HFFc6 (cell line): Measurements from ENCODE around the gene CELF4. TPM values are rescaled to one million over a fixed set of nuclear protein-coding genes. Genes with fewer than 3 reads are reported as not detected.

Experiments used
- DNase-seq: peaks from one replicate; pipeline ENCODE4 v3.0.0-alpha.2; 2018
- H3K27ac Mint-ChIP-seq: 2 replicates; pipeline ENCODE4 v1.8.0; 2020; ENCODE audit warnings: mild to moderate bottlenecking, mixed read lengths
- H3K27me3 Mint-ChIP-seq: 2 replicates; pipeline ENCODE4 v1.8.0; 2021; ENCODE audit warnings: mild to moderate bottlenecking, moderate library complexity, mixed read lengths; ENCODE audit not compliant: insufficient read depth
- H3K36me3 Mint-ChIP-seq: 2 replicates; pipeline ENCODE4 v1.8.0; 2021; ENCODE audit warnings: low read depth, mixed read lengths
- H3K4me1 Mint-ChIP-seq: 2 replicates; pipeline ENCODE4 v1.8.0; 2020; ENCODE audit warnings: low read depth, mixed read lengths
- H3K4me3 Mint-ChIP-seq: 2 replicates; pipeline ENCODE4 v1.8.0; 2020; ENCODE audit warnings: mild to moderate bottlenecking, moderate library complexity, mixed read lengths
- H3K9me3 Mint-ChIP-seq: 2 replicates; pipeline ENCODE4 v1.8.0; 2020; ENCODE audit warnings: mild to moderate bottlenecking, mixed read lengths
- CTCF ChIP-seq: fragments of 200-600 bp; sonication (generic); IDR thresholded peaks from 2 replicates; pipeline ENCODE4 v1.5.0; 2021; ENCODE audit warnings: antibody characterized with exemption, mild to moderate bottlenecking
- total RNA-seq, 6 experiments: library from RNA; stranded (reverse); fragmentation: NEBNext Ultra II Directional; extraction: Animal tissue kit (Norgen Biotek cat#: 25700); gene quantifications; 2 replicates in 1 of 6; 3 replicates in 5 of 6; pipeline ENCODE4 v1.2.3, GENCODE V29; 2021

The CELF4 gene
- total RNA-seq, 6 experiments from 2014 or later = not detected

DNA sequence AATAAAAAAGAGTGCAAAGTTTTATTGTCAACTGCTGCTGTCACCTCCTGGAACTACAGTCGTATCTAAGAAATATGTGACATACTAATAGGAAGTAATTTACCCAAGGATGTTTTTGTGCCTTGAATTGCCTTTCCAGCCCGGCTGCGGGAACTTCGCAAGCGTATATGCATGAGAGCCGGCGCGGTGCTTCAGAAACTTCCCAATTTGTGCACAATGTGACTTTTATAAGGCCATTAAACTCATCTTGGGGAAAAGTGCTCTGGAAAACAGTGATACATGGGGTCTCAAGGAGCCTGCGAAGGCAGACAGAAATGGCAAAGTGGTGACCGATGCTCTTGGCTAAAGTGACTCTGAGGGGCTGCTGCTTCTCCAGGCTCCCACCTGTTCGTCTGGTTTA, 41.7 kb upstream of the CELF4 start:
- H3K27ac Mint-ChIP-seq = no peak overlapping the region
- H3K27me3 Mint-ChIP-seq = peaks cover 2% of the 10 kb centered on the region
- H3K9me3 Mint-ChIP-seq = peaks cover 24% of the 10 kb centered on the region
- no peak for TF ChIP-seq CTCF
- H3K4me1 Mint-ChIP-seq = no peaks in the 10 kb centered on the region
- H3K4me3 Mint-ChIP-seq = no peak overlapping the region
- H3K36me3 Mint-ChIP-seq = no peaks in the 10 kb centered on the region
- no peak for DNase-seq

GRCh38 chr18:37604032-37604431, 38.4 kb upstream of the CELF4 start:
- H3K9me3 Mint-ChIP-seq = peaks cover 24% of the 10 kb centered on the region

GRCh38 chr18:37598966-37599896, 33.6 kb upstream of the CELF4 start:
- Mint-ChIP-seq H3K4me3 (no peak overlapping the region), H3K27me3 (peaks cover 5% of the 10 kb centered on the region), H3K4me1 (no peaks in the 10 kb centered on the region), H3K9me3 (peaks cover 17% of the 10 kb centered on the region; the same call in 1 of the 2 replicates), H3K27ac (no peak overlapping the region), H3K36me3 (no peaks in the 10 kb centered on the region)
- DNase-seq = no peak
- TF ChIP-seq CTCF = no peak

More at GRCh38 chr18:37604032-37604431, 38.4 kb upstream of the CELF4 start:
- no peak for DNase-seq
- Mint-ChIP-seq H3K36me3 (no peaks in the 10 kb centered on the region), H3K4me1 (no peaks in the 10 kb centered on the region), H3K27me3 (peaks cover 3% of the 10 kb centered on the region), H3K27ac (no peak overlapping the region), H3K4me3 (no peak overlapping the region)
- no peak for TF ChIP-seq CTCF

DNA sequence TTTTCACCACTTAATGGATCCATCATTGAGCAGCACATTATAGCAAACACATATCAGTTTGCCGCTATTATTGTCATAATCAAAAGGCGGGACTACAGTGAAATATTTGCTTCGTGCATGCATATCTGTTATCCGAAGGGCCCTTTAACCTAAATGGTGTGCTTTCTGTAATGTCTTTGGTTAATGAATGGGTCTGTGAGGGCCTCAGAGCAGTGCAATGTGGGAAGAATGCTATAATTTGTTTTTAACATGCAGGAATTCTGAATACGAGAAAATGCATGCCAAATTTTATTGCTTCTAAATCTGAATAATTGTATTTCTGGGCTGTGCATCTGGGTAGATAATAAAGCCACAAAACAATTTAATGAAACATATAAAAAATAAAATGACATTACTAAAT, 32.8 kb upstream of the CELF4 start:
- H3K4me1 Mint-ChIP-seq = no peaks in the 10 kb centered on the region
- no peak for TF ChIP-seq CTCF
- H3K36me3 Mint-ChIP-seq = no peaks in the 10 kb centered on the region
- H3K9me3 Mint-ChIP-seq = peaks cover 12% of the 10 kb centered on the region; the same call in 1 of the 2 replicates
- DNase-seq = no peak
- H3K4me3 Mint-ChIP-seq = no peak overlapping the region
- H3K27ac Mint-ChIP-seq = no peak overlapping the region
- peaks cover 5% of the 10 kb centered on the region for H3K27me3 Mint-ChIP-seq

DNA sequence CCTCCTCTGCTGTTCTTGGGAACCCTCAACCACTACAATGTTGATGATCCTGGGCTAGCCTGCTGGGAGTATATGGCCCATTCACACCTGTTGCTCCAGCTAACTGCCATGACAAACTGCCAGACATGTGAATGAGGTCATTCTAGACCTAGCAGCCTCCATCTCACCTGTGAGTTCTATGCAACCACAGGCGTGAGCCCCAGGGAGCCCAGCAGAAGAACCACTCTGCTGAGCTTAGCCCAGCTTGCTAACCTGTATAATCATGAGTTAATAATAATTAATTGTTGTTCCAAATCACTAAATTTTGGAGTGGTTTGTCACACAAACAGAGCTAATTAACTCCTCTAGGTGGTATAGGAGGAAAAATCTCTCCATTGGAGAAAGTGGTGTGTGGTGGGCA, 24.7 kb upstream of the CELF4 start:
- H3K27me3 Mint-ChIP-seq = peaks cover 12% of the 10 kb centered on the region; the same call in 1 of the 2 replicates
- no peak overlapping the region for H3K27ac Mint-ChIP-seq
- no peak overlapping the region for H3K4me3 Mint-ChIP-seq
- H3K4me1 Mint-ChIP-seq = no peaks in the 10 kb centered on the region
- no peaks in the 10 kb centered on the region for H3K9me3 Mint-ChIP-seq
- DNase-seq = no peak
- H3K36me3 Mint-ChIP-seq = no peaks in the 10 kb centered on the region
- no peak for TF ChIP-seq CTCF
